Midbrain (tissue), 1 donor: ENCODE results near the gene ALDH1A1.

ENCODE experiments used
- DNase-seq: peaks from one replicate; lab custom pipeline; 2025; lab: John Stamatoyannopoulos, UW

The ALDH1A1 gene

DNA sequence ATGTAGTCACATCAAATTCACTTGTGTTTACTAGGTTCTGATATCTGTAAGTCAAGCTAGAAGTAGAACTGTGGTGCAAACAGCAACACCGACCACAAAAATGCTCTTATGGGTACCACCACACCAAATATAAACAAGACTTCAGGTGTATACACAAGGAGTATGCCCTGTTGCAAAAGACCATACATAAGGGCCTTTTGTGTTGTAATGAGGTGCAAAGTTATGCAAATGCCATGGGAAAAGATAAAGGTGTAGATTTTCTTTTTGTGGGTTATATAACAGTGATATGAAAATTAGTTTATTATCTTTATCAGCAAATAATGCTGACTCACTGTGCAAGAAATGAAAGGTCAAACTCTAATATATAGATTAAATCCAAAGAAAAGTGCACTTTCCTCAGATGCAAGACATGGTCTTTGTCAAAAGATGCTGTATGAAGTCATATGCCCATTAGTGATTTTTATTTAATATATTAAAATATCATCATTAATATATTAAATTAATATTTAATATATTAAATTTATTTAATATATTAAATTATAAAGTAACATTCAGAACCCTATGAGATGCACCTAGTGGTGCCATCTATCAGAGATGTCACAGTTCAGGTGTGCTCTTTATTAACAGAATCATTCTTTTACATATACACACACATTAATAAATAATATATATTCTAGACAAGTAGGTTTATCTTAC, 26.7 kb upstream of the ALDH1A1 start:
- DNase-seq = no peak

DNA sequence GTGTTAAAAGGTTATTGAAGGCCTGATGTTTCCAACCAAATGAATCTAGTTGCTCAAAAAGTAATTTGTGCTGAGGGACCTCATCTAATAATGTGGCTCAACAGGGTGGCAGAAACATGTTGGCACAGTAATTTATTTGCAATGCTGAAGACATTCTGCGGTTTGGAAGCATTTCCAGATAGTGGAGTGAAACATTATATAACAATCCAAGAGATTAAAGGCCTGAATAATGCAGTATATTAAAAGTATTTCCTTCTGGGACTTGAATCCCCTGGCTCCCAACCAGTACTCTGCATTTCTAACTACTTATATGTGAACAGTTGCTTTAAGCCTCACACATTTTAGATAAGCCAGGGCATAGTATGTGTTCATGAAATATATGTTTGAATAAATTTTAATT, 25.9 kb upstream of the ALDH1A1 start:
- DNase-seq = no peak

DNA sequence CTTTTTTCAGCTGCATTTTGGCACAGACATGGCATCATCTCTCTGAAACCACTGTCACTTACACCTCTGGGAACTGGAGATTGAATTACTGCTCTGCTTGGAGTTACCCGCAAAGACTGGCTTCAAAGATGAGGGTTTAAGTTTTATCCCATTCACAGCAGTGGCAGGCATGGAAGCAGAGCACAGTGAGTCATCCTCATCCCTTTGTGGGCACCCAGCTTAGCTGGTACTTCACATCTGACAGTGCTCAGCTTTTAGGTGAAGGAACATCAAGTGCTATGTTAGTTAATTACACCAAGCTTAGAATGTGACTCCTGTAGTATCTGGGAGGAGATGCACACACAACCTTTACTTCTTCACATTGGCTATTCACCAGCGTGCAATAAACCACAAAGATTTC, 24.8 kb upstream of the ALDH1A1 start:
- DNase-seq = no peak

DNA sequence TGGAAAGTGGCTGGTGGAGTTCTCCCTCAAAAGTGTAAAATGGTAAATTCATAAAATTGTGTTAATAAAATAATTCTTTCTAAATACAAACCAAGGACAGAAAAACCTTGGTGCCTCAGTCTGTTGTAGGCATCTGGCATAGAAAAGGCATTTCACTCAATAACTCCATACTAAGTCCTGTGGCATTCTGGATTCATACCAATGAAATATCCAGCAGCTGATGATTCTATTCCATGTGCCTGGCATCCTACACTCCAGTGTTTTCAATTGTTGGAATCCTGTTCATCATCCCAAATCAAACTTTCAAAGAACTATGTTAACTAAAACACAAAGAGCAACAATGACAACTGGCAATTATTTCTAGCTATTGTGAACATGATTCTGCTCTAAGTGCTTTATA, 21.6 kb upstream of the ALDH1A1 start:
- DNase-seq = no peak

DNA sequence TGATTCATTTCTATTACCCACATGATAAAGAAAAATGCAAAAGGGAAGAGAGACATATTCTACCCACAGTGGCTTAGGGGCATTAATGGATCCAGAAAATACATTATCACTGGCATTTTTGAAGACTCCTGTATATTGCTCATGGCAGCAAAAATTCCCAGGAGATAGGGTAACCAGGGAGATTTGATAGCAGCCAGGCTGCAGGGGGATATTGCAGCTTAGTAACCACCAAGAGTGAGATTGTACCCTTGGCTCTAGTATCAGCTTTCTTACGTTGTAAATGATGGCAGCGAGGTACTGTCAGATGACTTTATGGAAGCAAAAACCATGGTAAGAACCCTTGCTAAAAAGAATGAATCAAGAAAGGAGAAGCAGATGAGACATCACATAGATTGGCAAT, 19.8 kb upstream of the ALDH1A1 start:
- no peak for DNase-seq

DNA sequence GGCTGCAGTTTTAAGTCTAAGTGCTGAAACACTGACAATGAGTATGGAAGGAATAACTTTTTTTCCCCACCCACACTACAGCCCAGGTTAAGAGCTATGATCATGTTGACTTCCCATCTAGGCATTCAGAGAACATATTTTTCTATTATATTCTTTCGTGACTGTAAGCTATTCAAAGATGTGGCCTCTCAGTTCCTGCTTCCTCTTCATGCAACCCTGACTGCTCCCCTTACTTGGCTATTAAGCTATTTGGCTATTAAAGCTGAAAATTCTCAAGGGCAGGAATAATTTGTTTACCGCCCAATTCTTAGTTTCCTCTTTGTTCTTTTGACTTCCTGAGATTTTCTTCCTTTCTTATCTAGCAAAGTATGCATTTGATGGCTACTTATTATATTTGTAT, 18.6 kb upstream of the ALDH1A1 start:
- DNase-seq = no peak

DNA sequence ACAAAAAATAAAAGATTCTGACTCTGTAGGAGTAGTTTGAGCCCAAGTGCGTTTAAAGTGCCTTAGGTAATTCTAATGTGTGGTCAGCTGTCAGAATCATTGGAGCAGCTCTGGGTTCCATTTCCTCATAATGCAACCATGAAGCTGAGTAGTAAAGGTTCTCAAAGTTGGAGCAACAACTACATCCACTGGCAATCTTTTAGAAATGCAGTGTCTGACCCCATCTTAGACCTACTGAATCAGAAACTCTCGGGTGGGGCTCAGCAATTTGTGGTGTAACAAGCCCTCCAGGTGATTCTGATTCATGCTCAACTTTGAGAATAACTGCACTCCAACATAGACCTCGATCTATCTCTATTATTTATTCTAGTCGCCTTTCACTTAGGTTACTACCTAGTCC, 7.6 kb upstream of the ALDH1A1 start:
- no peak for DNase-seq

DNA sequence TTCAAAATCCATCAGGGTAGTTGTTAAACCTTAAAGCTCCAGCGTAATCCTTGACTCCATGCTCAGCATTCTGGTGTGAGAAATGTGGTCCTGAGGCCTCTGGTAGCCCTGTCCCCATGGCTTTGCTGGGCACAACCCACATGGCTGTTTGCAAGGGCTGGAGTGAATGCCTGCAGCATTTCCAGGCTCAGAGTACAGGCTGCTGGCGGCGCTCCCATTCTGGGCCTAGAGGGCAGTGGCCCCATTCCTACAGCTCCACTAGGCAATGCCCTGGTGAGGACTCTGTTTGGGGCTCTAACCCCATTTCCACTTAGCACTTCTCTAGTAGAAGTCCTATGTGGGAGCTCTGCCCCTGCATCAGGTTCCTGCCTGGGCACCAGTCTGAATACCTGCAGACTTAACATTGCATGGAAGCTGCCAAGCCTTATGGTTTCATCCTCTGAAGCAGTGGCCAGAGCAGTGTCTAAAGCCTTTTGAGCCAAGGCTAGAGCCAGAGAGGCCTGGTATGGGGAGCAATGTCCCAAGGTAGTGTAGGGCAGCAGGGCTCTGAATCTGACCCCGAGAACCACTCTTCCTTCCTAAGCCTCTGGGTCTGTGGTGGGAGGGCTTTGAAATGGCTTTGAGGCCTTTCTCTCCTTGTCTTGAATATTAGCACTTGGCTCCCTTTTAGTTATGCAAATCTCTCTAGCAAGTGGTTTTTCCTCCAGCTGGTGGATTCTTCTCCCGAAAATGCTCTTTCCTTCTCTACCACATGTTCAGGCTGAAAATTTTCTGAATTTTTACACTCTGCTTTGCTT, 5.8 kb upstream of the ALDH1A1 start:
- no peak for DNase-seq

DNA sequence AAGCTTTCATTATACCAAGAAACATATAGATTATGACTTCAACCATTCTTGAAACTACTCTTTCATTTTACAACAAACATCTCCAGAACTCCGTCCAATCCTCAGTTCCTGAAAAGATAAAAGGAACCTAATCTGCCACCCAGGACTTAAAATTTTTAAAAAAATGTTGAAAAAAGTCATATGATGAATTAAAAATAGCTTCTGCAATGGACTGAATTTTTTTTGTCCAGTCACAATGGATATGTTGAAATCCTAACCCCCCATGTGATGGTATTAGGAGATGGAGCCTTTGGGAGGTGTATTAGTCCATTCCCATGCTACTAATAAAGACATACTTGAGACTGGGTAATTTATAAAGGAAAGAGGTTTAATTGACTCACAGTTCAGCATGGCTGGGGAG, 2.7 kb upstream of the ALDH1A1 start:
- no peak for DNase-seq

DNA sequence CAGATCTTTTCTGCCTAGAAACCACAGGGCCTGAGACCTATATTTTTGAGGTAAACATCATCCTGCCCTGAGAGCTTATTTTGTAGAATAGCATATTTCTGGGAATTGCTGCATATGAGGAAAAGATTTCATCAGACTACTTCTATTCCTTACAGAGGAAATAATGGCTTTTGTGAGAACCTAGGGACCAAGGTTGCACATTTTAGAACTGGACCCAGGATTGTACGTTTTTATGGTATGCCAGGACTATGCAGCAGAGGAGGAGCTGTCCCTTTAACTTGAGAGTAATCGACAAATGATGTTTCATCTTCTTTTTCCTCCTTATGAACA, 2.2 kb upstream of the ALDH1A1 start:
- no peak for DNase-seq

DNA sequence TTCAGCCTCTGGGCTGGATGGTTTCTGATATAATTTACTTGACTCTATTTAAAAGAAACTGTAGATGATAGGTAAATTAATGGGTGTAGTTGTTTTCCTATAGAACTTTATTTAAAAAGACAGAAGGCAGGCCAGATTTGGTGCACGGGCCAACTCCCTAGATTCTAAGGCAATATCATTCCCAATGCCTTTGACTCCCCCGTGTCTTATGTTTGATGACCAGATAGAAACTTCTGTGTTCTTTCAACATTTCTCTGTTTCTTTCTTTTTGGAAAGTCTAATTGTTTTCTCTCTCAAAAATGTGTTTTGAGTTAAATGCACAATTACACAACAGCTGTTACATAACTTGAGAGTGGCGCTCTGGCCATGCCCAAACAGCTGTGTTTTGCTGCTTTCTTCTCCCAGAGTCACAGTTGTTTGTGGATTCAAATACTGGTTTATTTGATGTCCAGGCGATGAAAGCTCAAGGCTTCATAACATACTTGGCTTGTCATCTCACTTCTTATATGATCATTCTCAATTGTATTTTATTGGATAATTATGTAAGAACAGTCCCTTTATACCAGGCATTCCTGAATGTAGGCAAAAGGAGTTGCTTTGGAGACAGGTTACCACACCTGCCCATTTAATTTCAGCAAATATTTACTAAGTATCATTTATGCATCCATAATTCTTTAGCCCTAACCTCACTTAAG, 1.7 kb upstream of the ALDH1A1 start:
- DNase-seq = no peak

DNA sequence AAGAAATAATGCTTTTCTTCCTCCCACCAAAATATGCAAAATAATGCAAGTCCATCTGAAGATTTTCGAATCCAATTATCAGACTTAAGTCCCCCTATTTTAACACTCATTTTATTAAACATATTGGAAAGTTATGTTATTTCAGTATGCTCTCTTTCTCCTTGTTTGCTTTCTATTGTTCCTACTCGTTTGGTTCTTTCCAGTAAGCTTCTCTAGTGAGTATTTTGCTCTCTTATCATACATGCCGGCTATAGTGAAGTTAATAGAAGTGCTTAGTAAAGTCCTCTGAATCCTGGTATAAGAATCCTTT, 517 bp downstream of the ALDH1A1 start:
- no peak for DNase-seq

DNA sequence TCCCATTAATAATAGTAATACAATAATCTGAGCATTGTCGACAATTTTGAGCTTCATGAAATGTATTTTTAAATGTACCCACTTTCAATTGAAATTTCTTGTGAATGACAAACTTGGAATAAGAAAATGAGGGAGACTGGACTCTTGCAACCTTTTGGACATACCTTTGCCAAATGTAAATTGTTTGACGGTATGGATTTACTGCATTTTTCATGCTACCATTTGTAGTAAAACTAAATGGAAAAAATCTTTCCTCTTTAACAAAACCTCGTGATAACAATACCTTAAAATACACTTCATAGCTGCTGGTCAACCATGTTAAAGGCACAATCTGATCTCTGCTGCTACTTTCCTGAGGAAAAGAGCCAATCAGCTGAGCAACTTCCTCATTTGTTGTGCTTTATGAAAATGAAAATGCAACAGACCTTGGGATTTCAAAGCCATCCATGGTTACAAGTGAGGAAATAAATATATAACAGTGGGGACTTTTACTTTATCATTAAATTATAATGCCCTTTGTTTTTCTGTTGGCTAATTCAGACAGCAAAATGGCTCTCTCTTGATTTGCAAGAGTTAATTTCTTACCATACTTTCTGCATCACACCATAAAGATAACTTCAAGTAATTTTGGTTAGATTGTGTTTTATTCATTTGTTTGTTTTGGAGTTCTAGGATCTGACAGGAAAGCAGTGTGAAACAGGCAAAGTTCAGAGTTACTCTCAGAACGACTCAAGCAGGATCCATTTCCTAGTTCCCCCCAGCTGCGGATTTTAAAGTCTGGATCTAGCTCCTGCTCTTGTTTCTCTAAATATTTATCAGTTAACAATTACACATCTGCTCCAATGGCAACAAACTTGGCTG, 1.1 kb downstream of the ALDH1A1 start:
- no peak for DNase-seq

DNA sequence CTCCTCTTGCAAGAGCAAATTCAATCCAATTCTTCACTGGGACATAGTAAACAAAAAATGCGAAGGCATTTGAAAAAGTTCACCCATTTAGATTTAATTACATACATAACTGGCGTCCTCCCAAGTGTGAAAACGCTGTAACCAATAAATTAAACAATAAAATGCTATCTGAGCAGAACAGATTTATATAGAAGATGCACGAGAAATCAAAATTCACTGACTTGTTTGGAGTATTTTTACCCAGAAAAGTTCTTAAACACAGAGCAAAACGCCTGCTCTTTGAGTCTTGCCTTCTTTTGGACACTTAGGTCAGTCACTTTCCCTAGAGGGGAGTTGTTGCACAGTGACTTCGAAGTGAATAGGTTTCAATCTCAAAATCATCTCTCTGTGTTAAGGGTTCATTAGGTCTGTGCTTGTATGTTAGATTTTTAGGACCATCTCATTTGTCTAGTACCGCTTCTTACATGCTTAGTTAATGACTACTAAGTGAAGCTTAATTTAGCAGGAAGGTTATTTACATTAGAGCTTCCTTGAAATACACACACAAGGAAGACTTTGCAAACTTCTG, 1.9 kb downstream of the ALDH1A1 start:
- no peak for DNase-seq

DNA sequence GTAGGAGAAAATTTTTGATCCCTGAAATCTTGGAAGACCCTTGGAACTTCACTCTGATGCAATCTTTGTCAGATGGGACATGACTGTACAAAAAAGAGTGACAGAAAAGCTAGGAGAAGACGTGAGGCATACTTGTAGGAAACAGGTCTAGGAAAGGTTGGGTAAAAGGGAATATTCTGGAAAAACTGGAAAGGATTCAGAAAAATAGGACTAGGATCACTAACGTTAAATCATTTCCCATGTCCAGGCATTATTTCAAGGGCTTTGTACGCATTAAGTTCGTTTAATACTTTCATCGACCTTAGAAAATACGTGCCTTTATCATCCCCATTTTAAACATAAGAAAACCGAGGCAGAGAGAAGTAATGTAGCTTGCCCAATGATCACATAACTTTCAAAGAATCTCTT, 2.9 kb downstream of the ALDH1A1 start:
- no peak for DNase-seq

DNA sequence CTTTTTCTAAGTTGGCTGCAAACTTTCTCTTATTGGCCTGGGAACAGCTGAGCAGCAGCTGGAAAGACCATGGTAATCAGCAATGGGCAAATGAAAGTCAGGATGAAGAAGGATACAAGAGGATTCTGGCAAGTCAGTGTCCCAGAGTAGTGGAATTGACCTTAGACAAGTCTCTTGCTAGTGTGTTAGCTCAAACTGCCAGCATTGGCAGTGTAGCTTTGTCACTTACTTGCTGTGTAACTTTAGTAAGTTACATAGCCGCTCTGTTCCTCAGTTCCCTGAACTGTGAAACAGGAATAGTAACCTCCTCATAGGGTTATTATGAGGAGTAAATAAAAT, 3.6 kb downstream of the ALDH1A1 start:
- DNase-seq = no peak

DNA sequence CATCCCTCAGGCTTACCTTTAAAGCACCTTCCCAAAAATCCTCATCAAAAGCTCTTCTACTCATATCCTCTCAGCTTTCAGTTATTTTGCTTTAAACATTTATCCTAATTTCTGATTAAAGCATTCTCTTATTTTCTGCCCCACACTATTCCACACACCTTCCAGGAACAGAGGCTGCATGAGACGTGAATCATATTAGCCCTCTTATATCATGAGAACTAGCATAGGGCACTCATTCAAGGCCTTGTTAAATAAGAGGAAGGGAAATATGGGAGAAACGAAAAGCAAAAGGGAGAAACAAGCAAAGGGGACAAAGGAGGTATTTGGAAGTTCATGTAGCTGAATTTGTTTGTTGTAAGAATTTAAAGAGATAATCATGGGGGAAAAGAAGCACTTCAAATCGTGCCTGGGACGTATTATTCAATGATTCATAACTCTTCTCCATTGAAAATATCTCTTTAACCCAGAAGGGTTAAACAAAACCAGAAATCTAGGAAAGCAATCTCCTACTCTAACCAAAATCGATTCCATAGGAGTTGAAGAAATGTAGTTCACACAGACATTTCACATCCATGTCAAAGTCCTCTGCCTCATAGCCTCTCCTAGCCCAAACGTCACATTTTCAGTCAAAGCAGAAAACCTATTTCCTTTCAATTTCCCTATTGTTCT, 4.1 kb downstream of the ALDH1A1 start:
- no peak for DNase-seq

DNA sequence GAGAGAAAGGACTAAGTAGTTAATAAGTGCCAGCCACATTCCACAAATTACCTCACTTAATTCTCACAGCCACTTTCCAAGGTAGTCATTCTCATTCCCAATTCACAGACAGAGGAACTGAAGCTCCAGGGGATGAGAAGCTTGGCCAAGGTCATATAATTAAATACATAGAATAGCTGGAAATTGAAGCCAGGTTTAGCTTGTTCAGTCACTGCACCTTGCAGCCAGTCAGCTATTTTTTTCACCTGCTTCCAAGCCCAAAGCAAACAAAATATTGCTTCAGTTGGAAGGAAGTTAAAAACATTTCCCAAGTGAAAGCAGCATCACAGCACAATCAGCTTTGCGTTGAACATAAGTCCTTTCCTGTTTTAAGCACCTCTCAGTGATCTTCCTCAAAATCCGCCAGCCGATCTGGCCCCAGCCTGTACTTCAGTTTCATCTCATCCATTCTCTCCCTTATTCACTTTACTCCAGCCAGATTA, 4.8 kb downstream of the ALDH1A1 start:
- no peak for DNase-seq

DNA sequence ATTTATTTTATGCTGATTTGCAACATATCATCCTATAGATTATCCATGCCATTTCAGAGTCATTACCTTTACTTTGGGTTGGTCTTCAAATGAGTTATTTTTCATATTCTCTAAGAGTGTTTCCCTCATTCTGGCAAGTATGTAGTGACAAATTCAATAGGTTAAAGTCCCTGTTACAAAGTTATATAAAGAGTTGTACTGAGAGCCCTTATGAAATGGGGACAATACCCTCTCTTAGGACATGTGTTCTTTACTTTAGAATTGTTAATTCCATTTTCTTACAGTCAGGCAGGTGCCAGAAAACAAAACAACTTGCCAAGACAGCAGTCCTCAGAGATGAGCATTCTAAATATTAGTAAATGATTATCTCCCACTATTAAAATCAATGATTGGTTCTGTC, 6.0 kb downstream of the ALDH1A1 start:
- DNase-seq = no peak

DNA sequence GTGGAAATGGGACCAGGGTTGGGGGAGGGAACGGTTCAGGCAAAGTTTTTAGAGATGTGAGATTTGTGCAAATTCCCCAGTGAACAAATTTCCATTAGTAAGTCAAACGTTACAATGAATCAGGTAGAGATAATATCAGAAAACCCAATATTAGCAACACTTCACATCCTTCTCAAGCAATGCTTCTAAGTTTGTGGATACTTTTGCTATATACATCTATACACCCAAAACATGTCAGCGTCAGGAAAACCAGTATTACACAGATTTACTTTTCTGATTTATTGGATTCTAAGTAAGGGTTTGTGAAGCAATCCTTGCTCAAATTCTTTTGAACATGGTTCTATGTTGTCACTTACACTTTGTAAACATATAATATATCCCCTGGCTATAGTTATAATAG, 6.5 kb downstream of the ALDH1A1 start:
- DNase-seq = no peak

DNA sequence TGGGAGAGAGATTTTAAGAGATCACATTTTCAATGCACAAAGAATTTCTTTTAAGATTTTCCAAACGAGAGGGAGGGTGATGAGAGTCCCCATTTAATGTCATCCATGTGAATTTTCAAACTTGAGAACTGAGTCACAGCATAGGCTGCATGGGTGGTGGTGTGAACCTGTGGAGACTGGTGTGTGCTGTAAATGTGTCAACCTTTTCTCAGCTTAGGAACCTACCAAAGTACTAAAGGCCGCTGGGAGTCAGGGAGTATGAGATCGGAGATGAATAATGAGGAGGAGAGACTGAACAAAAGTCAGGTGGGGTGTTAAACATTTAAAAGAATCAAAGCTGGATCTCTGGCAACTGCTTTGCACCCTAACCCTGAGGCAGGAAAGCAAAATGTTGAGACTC, 7.5 kb downstream of the ALDH1A1 start:
- DNase-seq = no peak
